HepG2 (cell line): ENCODE data around the gene RAPGEFL1. TPM values are rescaled to one million over a fixed set of nuclear protein-coding genes. Genes with fewer than 3 reads are reported as not detected.

Experiments used
- ATAC-seq: fragments of 200-7000 bp; cut with Tn5 transposase; 3 replicates; pipeline ENCODE4 v1.9.1; 2020; ENCODE audit warnings: mild to moderate bottlenecking, moderate library complexity
- BruUV-seq: library from RNA; stranded (reverse); fragments of 400-500 nt; replicated peaks from 2 replicates; lab custom pipeline; 2021; lab: Mats Ljungman, UMichigan
- CTCF ChIA-PET: fragments of 300-600 bp; formaldehyde crosslinking; extraction: SDS; loops from one replicate; lab custom pipeline; 2021; ENCODE audit warnings: low total read pairs, inconsistent platforms, low intra/inter-chr PET ratio; lab: Yijun Ruan, JAX
- POLR2A ChIA-PET: fragments of 350-600 bp; sonication (Branson Sonifier 250); formaldehyde crosslinking; loops from one replicate; lab custom pipeline; 2020; ENCODE audit warnings: antibody characterized with exemption, inconsistent platforms; lab: Yijun Ruan, JAX
- DNase-seq: peaks from one replicate; pipeline ENCODE4 v3.0.0-alpha.2; 2015; ENCODE audit warnings: low spot score
- FAIRE-seq: peaks from 3 replicates; lab custom pipeline; 2011; peaks lifted over from hg19 to GRCh38; lab: Jason Lieb, UNC
- H2AFZ ChIP-seq: one replicate; pipeline ENCODE4 v1.6.1; 2011; ENCODE audit warnings: low read length, inconsistent platforms
- H3K27ac ChIP-seq: fragments of 300-600 bp; 3 replicates; pipeline ENCODE4 v1.8.0; 2011; ENCODE audit warnings: mixed run types, mild to moderate bottlenecking, mixed read lengths, low read length, inconsistent platforms; ENCODE audit not compliant: insufficient read depth; ENCODE audit errors: extremely low read length
- H3K27me3 ChIP-seq, 2 experiments: fragments of 200-600 bp in 1 of 2; 2 replicates in 1 of 2; 3 replicates in 1 of 2; pipeline versions ENCODE4 v1.6.0 to v1.8.0; 2011; ENCODE audit warnings: low read length in 2 of 2, mild to moderate bottlenecking in 2 of 2, moderate library complexity in 2 of 2, inconsistent platforms in 1 of 2; ENCODE audit not compliant: insufficient read depth in 2 of 2, control insufficient read depth in 1 of 2
- H3K36me3 ChIP-seq, 2 experiments: fragments of 200-600 bp in 1 of 2; replicated peaks in 1 of 2; 2 replicates in 1 of 2; 3 replicates in 1 of 2; pipeline versions ENCODE4 v1.5.1 to v1.8.0; 2011; ENCODE audit warnings: low read length in 2 of 2, inconsistent platforms in 1 of 2; ENCODE audit not compliant: insufficient read depth in 2 of 2, control insufficient read depth in 1 of 2
- H3K4me1 ChIP-seq: 2 replicates; pipeline ENCODE4 v1.5.1; 2012; ENCODE audit warnings: low read length, inconsistent platforms; ENCODE audit not compliant: insufficient read depth
- H3K4me2 ChIP-seq: 2 replicates; pipeline ENCODE4 v1.6.0; 2011; ENCODE audit warnings: low read depth, low read length, inconsistent platforms
- H3K4me3 ChIP-seq, 3 experiments: fragments of 200-600 bp in 1 of 3; sonication (generic), shearing (Covaris generic) in 1 of 3; replicated peaks in 1 of 3; 2 replicates each; pipeline ENCODE4 v1.5.1; 2011 to 2016; ENCODE audit warnings: low read length in 3 of 3, inconsistent platforms in 2 of 3, low read depth in 2 of 3, mild to moderate bottlenecking in 2 of 3, control low read depth in 1 of 3, mixed read lengths in 1 of 3; ENCODE audit not compliant: insufficient read depth in 1 of 3
- H3K79me2 ChIP-seq: one replicate; pipeline ENCODE4 v1.6.1; 2011; ENCODE audit warnings: low read length, inconsistent platforms; ENCODE audit not compliant: insufficient read depth
- H3K9ac ChIP-seq: 2 replicates; pipeline ENCODE4 v1.6.0; 2011; ENCODE audit warnings: mild to moderate bottlenecking, low read depth, low read length, inconsistent platforms; ENCODE audit not compliant: insufficient read depth
- H3K9me3 ChIP-seq: 2 replicates; pipeline ENCODE4 v1.5.1; 2012; ENCODE audit warnings: mild to moderate bottlenecking, low read length
- H4K20me1 ChIP-seq: 2 replicates; pipeline ENCODE4 v1.6.0; 2011; ENCODE audit warnings: inconsistent platforms, mild to moderate bottlenecking, low read length, moderate library complexity; ENCODE audit not compliant: insufficient read depth
- ETV6 ChIP-seq: sonication (generic); formaldehyde crosslinking; conservative IDR thresholded peaks from 2 replicates; pipeline ENCODE4 v1.4.0; 2020; ENCODE audit warnings: missing genetic modification reagents
- PAF1 ChIP-seq: IDR thresholded peaks from 2 replicates; pipeline ENCODE4 v1.6.1; 2016; ENCODE audit warnings: missing genetic modification reagents, missing compliant biosample characterization
- SRF ChIP-seq: IDR thresholded peaks from 2 replicates; pipeline ENCODE4 v1.6.1; 2011; ENCODE audit warnings: mild to moderate bottlenecking, low read depth, low read length, moderate library complexity
- SRY ChIP-seq: sonication (generic); formaldehyde crosslinking; IDR thresholded peaks from 2 replicates; pipeline ENCODE4 v1.8.0; 2022; ENCODE audit warnings: mild to moderate bottlenecking, missing genetic modification reagents
- STAG1 ChIP-seq: sonication (generic); formaldehyde crosslinking; IDR thresholded peaks from 2 replicates; pipeline ENCODE4 v1.4.0; 2020; ENCODE audit warnings: missing genetic modification reagents
- ZFP36L2 ChIP-seq: sonication (generic); formaldehyde crosslinking; IDR thresholded peaks from 2 replicates; pipeline ENCODE4 v1.4.0; 2020; ENCODE audit warnings: missing genetic modification reagents
- ZNF510 ChIP-seq: sonication (generic); formaldehyde crosslinking; IDR thresholded peaks from 2 replicates; pipeline ENCODE4 v1.4.0; 2020; ENCODE audit warnings: low read depth, mild to moderate bottlenecking, missing genetic modification reagents
- ZNF564 ChIP-seq: sonication (generic); formaldehyde crosslinking; IDR thresholded peaks from 2 replicates; pipeline ENCODE4 v1.8.1; 2023; ENCODE audit warnings: mild to moderate bottlenecking, missing genetic modification reagents
- ZNF879 ChIP-seq: sonication (generic); formaldehyde crosslinking; IDR thresholded peaks from 2 replicates; pipeline ENCODE4 v1.8.1; 2023; ENCODE audit warnings: missing genetic modification reagents
- ZSCAN25 ChIP-seq: sonication (generic); formaldehyde crosslinking; IDR thresholded peaks from 2 replicates; pipeline ENCODE4 v1.8.0; 2022; ENCODE audit warnings: mild to moderate bottlenecking, missing genetic modification reagents
- WGBS: methylation state at CpG from one replicate; pipeline ENCODE4 v1.1.6; 2017; ENCODE audit warnings: low lambda C conversion rate; 5-methylcytosine and 5-hydroxymethylcytosine counted together
- in situ Hi-C: cut with HindIII; loops from 2 replicates; pipeline ENCODE4 v1.10.0; 2017; ENCODE audit warnings: low pct_unique_long_range_greater_than_20kb; ENCODE audit not compliant: extremely low pct_ligation_motif_present
- intact Hi-C: fragments of 100-400 bp; cut with micrococcal nuclease; formaldehyde crosslinking; loops from one replicate; pipeline ENCODE4 v1.10.0; 2022; ENCODE audit not compliant: unreplicated experiment
- polyA plus RNA-seq, 8 experiments: library from polyadenylated mRNA; depleted of rRNA in 3 of 8; stranded (reverse) in 7 of 8; unstranded in 1 of 8; fragments of >200 nt; fragmentation: Illumina TruSeq in 4 of 8; extraction: Trizol in 4 of 8; gene quantifications; 2 replicates each; pipeline versions ENCODE4 v1.2.1 to v1.2.3, GENCODE V29; 2011 to 2016; ENCODE audit warnings: low read depth in 4 of 8, missing spikeins in 1 of 8, mixed read lengths in 1 of 8; ENCODE audit not compliant: insufficient read depth in 1 of 8
- total RNA-seq, 5 experiments: library from RNA; depleted of rRNA; stranded (reverse); fragments of >200 nt; fragmentation: Illumina TruSeq; extraction: Trizol; gene quantifications; 2 replicates each; pipeline ENCODE4 v1.2.3, GENCODE V29; 2016; ENCODE audit warnings: low read depth in 1 of 5
- TF ChIP-seq, protein P1 (sequence below): sonication (generic); formaldehyde crosslinking; IDR thresholded peaks from 2 replicates; pipeline ENCODE4 v1.5.0; 2020; ENCODE audit warnings: mild to moderate bottlenecking, low read depth, missing genetic modification reagents, borderline replicate concordance
- TF ChIP-seq, protein P2 (sequence below): sonication (generic); formaldehyde crosslinking; IDR thresholded peaks from 2 replicates; pipeline ENCODE4 v1.4.0; 2020; ENCODE audit warnings: missing genetic modification reagents
- TF ChIP-seq, protein P3 (sequence below): sonication (generic); formaldehyde crosslinking; IDR thresholded peaks from 2 replicates; pipeline ENCODE4 v1.4.0; 2020; ENCODE audit warnings: missing genetic modification reagents, low read depth, mild to moderate bottlenecking, borderline replicate concordance
- TF ChIP-seq, protein P4 (sequence below): sonication (generic); formaldehyde crosslinking; IDR thresholded peaks from 2 replicates; pipeline ENCODE4 v1.8.0; 2022; ENCODE audit warnings: mild to moderate bottlenecking, missing genetic modification reagents; ENCODE audit not compliant: insufficient replicate concordance
- TF ChIP-seq, protein P5 (sequence below): sonication (generic); formaldehyde crosslinking; IDR thresholded peaks from 2 replicates; pipeline ENCODE4 v1.8.0; 2022; ENCODE audit warnings: missing genetic modification reagents, mild to moderate bottlenecking, borderline replicate concordance
- TF ChIP-seq, protein P6 (sequence below): sonication (generic); formaldehyde crosslinking; IDR thresholded peaks from 2 replicates; pipeline ENCODE4 v1.5.1; 2020; ENCODE audit warnings: missing genetic modification reagents, mild to moderate bottlenecking, borderline replicate concordance

Gene RAPGEFL1
- total and polyA plus RNA-seq, 2 of the 13 experiments (the other 11 are each of a cell fraction or from before 2014, with no cell fraction given), result 4.5 to 7.8 TPM

DNA sequence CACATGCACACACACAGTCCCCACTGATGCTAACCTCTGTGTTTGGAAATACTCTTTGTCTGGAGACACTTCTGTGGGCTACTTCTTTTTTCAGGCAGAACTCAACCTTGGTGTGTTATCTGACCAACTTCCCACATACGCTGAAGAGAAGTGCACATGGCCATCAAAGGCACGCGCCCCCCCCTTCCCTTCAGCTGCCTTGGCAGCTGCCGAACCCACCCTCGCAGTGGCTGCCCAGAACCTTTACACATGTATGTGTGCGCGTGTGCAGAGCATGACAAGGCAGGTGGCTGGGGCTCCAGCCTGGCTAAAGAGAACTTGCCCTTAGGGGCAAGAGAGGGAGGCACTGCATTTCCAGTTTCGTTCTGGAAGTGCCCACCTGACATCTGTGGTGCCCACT lies 3.9 kb downstream of the RAPGEFL1 start (continued):
- TF ChIP-seq, protein P1, sequence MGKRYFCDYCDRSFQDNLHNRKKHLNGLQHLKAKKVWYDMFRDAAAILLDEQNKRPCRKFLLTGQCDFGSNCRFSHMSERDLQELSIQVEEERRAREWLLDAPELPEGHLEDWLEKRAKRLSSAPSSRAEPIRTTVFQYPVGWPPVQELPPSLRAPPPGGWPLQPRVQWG (CRISPR knock-in tag), result no peak

DNA sequence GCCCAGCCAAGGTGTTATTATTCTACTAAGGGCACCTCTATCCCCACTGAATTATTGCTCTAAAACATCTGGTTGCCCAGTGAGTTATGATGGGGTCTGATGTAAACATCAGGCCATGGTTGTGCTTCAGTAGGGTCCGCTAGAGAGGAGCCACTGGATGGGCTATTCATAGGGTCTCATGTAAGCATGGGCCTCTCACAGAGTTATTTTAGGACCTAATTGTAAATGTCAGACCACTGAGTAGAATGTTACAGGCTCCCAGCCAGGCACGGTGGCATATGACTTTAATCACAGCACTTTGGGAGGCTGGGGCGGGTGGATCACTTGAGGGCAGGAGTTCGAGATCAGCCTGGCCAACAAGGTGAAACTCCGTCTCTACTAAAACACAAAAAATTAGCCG lies 5.3 kb downstream of the RAPGEFL1 start:
- in situ Hi-C loops, result no loop called here
- POLR2A ChIA-PET, result interaction anchor here (0.7 to 0.9 kb wide), 3 partner anchors 15 to 99 kb away, joined by 3 to 5 read pairs (median 3); partner anchors contain the start of gene WIPF2
- ATAC-seq (no peak), DNase-seq (no peak), FAIRE-seq (no peak)
- Histone ChIP-seq H3K4me1 (peaks cover 26% of the 10 kb centered on the region), H3K4me3 (no peak overlapping the region), H2AFZ (no peak overlapping the region), H3K9ac (no peak overlapping the region), H3K9me3 (no peaks in the 10 kb centered on the region), H3K79me2 (no peaks in the 10 kb centered on the region), H3K4me2 (no peak overlapping the region), H3K36me3 (0 out of 5 replicates have a peak, but pooled peaks cover 0 to 2% of the 10 kb centered on the region in 2 experiments), H4K20me1 (no peaks in the 10 kb centered on the region), H3K27ac (no peak overlapping the region), H3K27me3 (no peaks in the 10 kb centered on the region)
- CTCF ChIA-PET, result no interaction called here
- WGBS, result 94% methylated on average over 5 of the region's 6 CpGs
- intact Hi-C loops, result no loop called here
- BruUV-seq, result no TSS peak
- TF ChIP-seq, protein P2, sequence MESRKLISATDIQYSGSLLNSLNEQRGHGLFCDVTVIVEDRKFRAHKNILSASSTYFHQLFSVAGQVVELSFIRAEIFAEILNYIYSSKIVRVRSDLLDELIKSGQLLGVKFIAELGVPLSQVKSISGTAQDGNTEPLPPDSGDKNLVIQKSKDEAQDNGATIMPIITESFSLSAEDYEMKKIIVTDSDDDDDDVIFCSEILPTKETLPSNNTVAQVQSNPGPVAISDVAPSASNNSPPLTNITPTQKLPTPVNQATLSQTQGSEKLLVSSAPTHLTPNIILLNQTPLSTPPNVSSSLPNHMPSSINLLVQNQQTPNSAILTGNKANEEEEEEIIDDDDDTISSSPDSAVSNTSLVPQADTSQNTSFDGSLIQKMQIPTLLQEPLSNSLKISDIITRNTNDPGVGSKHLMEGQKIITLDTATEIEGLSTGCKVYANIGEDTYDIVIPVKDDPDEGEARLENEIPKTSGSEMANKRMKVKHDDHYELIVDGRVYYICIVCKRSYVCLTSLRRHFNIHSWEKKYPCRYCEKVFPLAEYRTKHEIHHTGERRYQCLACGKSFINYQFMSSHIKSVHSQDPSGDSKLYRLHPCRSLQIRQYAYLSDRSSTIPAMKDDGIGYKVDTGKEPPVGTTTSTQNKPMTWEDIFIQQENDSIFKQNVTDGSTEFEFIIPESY (CRISPR knock-in tag), result no peak
- TF ChIP-seq, protein P3, sequence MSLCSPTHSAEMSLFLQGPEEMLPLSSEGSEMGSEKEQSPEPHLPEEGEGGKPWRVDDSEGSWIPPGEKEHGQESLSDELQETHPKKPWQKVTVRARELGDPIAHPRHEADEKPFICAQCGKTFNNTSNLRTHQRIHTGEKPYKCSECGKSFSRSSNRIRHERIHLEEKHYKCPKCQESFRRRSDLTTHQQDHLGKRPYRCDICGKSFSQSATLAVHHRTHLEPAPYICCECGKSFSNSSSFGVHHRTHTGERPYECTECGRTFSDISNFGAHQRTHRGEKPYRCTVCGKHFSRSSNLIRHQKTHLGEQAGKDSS (CRISPR knock-in tag), result no peak
- TF ChIP-seq, protein P4, sequence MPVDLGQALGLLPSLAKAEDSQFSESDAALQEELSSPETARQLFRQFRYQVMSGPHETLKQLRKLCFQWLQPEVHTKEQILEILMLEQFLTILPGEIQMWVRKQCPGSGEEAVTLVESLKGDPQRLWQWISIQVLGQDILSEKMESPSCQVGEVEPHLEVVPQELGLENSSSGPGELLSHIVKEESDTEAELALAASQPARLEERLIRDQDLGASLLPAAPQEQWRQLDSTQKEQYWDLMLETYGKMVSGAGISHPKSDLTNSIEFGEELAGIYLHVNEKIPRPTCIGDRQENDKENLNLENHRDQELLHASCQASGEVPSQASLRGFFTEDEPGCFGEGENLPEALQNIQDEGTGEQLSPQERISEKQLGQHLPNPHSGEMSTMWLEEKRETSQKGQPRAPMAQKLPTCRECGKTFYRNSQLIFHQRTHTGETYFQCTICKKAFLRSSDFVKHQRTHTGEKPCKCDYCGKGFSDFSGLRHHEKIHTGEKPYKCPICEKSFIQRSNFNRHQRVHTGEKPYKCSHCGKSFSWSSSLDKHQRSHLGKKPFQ (CRISPR knock-in tag), result no peak
- no peak for TF ChIP-seq ZFP36L2 (CRISPR knock-in tag)
- TF ChIP-seq, protein P5, sequence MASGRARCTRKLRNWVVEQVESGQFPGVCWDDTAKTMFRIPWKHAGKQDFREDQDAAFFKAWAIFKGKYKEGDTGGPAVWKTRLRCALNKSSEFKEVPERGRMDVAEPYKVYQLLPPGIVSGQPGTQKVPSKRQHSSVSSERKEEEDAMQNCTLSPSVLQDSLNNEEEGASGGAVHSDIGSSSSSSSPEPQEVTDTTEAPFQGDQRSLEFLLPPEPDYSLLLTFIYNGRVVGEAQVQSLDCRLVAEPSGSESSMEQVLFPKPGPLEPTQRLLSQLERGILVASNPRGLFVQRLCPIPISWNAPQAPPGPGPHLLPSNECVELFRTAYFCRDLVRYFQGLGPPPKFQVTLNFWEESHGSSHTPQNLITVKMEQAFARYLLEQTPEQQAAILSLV (CRISPR knock-in tag), result no peak
- no peak for TF ChIP-seq ZNF879 (CRISPR knock-in tag)
- TF ChIP-seq, protein P6, sequence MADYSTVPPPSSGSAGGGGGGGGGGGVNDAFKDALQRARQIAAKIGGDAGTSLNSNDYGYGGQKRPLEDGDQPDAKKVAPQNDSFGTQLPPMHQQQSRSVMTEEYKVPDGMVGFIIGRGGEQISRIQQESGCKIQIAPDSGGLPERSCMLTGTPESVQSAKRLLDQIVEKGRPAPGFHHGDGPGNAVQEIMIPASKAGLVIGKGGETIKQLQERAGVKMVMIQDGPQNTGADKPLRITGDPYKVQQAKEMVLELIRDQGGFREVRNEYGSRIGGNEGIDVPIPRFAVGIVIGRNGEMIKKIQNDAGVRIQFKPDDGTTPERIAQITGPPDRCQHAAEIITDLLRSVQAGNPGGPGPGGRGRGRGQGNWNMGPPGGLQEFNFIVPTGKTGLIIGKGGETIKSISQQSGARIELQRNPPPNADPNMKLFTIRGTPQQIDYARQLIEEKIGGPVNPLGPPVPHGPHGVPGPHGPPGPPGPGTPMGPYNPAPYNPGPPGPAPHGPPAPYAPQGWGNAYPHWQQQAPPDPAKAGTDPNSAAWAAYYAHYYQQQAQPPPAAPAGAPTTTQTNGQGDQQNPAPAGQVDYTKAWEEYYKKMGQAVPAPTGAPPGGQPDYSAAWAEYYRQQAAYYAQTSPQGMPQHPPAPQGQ (CRISPR knock-in tag), result no peak
- no peak for TF ChIP-seq SRF
- no peak for TF ChIP-seq ZNF510 (CRISPR knock-in tag)
- TF ChIP-seq SRY (CRISPR knock-in tag), result no peak
- TF ChIP-seq PAF1 (CRISPR knock-in tag), result no peak
- no peak for TF ChIP-seq ZSCAN25 (CRISPR knock-in tag)
- no peak for TF ChIP-seq ETV6 (CRISPR knock-in tag)
- no peak for TF ChIP-seq ZNF564 (CRISPR knock-in tag)
- no peak for TF ChIP-seq STAG1 (CRISPR knock-in tag)
